Measurements from ENCODE around the gene HOXD3.

Gene HOXD3

GRCh38 chr2:176156807-176157498 lies at the start of gene HOXD3:
HOXD3 (plus strand) TSS chr2:176157307; CDS start chr2:176169115, 11,808 bp downstream.
- no peak for DNase-seq

- DNase-seq, result no peak
These were observed 49.4 kb upstream of the HOXD3 start for GRCh38 chr2:176107731-176108181.

- DNase-seq, result no peak
These were observed 47.8 kb upstream of the HOXD3 start for GRCh38 chr2:176109192-176109901.

- DNase-seq, result no peak
These were observed 47.2 kb upstream of the HOXD3 start for GRCh38 chr2:176109946-176110345.

GRCh38 chr2:176110415-176111308 lies 46.4 kb upstream of the HOXD3 start:
- no peak for DNase-seq

GRCh38 chr2:176111309-176111663 lies 45.8 kb upstream of the HOXD3 start:
- DNase-seq, result no peak

GRCh38 chr2:176111846-176112374 lies 45.2 kb upstream of the HOXD3 start:
- no peak for DNase-seq

- no peak for DNase-seq
These were observed 44.5 kb upstream of the HOXD3 start for GRCh38 chr2:176112375-176113302.

GRCh38 chr2:176114120-176114929 lies 42.8 kb upstream of the HOXD3 start:
- DNase-seq, result no peak

- DNase-seq, result no peak
These were observed 42.0 kb upstream of the HOXD3 start for GRCh38 chr2:176114930-176115625.

- DNase-seq, result no peak
These were observed 41.0 kb upstream of the HOXD3 start, which contains the start of gene HOXD10 for GRCh38 chr2:176115883-176116813. HOXD10 (plus strand) TSS chr2:176116778; CDS start chr2:176116834, 56 bp downstream.

GRCh38 chr2:176117162-176117822 lies 39.8 kb upstream of the HOXD3 start:
- no peak for DNase-seq

GRCh38 chr2:176117823-176118371 lies 39.2 kb upstream of the HOXD3 start:
- no peak for DNase-seq

GRCh38 chr2:176118601-176119339 lies 38.3 kb upstream of the HOXD3 start:
- no peak for DNase-seq

GRCh38 chr2:176120364-176121189 lies 36.5 kb upstream of the HOXD3 start:
- no peak for DNase-seq

GRCh38 chr2:176121190-176122051 lies 35.7 kb upstream of the HOXD3 start:
- no peak for DNase-seq

Data from KG1 (cell line).